HL-60 (cell line): ENCODE data around the gene KRTAP2-1.

Experiments
- DNase-seq, 2 experiments: peaks; one replicate each; pipeline ENCODE4 v3.0.0-alpha.2; 2010 to 2020; ENCODE audit warnings: low read depth in 1 of 2, low spot score in 1 of 2
- H3K27ac ChIP-seq: fragments of 250-450 bp; sonication (Bioruptor Pico); replicated peaks from 2 replicates; pipeline ENCODE4 v1.5.1; 2020; ENCODE audit warnings: mild to moderate bottlenecking, moderate library complexity
- H3K27me3 ChIP-seq: fragments of 250-450 bp; sonication (Bioruptor Pico); 2 replicates; pipeline ENCODE4 v1.5.1; 2021; ENCODE audit warnings: mild to moderate bottlenecking, moderate library complexity; ENCODE audit not compliant: insufficient read depth, poor library complexity, severe bottlenecking
- H3K4me3 ChIP-seq: replicated peaks from 2 replicates; pipeline ENCODE4 v1.5.1; 2011; ENCODE audit warnings: mild to moderate bottlenecking, control low read depth, low read length; ENCODE audit not compliant: insufficient read depth
- GABPA ChIP-seq: IDR thresholded peaks from 2 replicates; pipeline ENCODE4 v1.6.1; 2012; ENCODE audit warnings: low read depth
- POLR2AphosphoS5 ChIP-seq: IDR thresholded peaks from 2 replicates; pipeline ENCODE4 v1.6.1; 2012; ENCODE audit warnings: low read depth
- SPI1 ChIP-seq: IDR thresholded peaks from 2 replicates; pipeline ENCODE4 v1.6.1; 2012; ENCODE audit warnings: low read depth, mild to moderate bottlenecking, borderline replicate concordance
- TF ChIP-seq, protein P1 (sequence below): IDR thresholded peaks from 2 replicates; pipeline ENCODE4 v1.6.1; 2012; ENCODE audit warnings: low read depth; ENCODE audit not compliant: insufficient replicate concordance
- TF ChIP-seq, protein P2 (sequence below): IDR thresholded peaks from one replicate; pipeline ENCODE4 v1.5.1; 2011; ENCODE audit warnings: low read length, control low read depth, inconsistent platforms; ENCODE audit not compliant: insufficient read depth

The KRTAP2-1 gene

DNA sequence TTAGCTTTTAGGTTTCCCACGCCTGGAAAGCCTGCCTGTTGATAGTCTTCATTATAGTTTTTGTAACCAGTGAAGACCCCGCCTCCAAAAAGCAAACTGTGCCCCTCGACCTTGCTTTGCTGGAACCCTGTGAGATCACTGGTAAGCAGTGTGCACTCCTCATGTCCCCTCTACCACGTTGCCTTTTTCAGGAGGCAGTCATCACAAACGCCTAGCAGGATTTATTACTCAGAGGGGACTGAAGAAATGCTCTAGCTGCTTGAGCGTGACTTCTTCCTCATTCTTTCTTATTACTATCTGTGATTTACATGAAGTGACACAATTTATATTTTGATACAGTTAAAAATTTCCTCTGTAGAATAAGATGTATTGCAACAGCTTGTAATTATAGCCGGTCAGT lies 31.7 kb downstream of the KRTAP2-1 start:
- H3K4me3 ChIP-seq, result no peak overlapping the region
- TF ChIP-seq, protein P1, sequence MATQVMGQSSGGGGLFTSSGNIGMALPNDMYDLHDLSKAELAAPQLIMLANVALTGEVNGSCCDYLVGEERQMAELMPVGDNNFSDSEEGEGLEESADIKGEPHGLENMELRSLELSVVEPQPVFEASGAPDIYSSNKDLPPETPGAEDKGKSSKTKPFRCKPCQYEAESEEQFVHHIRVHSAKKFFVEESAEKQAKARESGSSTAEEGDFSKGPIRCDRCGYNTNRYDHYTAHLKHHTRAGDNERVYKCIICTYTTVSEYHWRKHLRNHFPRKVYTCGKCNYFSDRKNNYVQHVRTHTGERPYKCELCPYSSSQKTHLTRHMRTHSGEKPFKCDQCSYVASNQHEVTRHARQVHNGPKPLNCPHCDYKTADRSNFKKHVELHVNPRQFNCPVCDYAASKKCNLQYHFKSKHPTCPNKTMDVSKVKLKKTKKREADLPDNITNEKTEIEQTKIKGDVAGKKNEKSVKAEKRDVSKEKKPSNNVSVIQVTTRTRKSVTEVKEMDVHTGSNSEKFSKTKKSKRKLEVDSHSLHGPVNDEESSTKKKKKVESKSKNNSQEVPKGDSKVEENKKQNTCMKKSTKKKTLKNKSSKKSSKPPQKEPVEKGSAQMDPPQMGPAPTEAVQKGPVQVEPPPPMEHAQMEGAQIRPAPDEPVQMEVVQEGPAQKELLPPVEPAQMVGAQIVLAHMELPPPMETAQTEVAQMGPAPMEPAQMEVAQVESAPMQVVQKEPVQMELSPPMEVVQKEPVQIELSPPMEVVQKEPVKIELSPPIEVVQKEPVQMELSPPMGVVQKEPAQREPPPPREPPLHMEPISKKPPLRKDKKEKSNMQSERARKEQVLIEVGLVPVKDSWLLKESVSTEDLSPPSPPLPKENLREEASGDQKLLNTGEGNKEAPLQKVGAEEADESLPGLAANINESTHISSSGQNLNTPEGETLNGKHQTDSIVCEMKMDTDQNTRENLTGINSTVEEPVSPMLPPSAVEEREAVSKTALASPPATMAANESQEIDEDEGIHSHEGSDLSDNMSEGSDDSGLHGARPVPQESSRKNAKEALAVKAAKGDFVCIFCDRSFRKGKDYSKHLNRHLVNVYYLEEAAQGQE, result no peak
- no peak for TF ChIP-seq POLR2AphosphoS5
- TF ChIP-seq SPI1, result no peak
- TF ChIP-seq, protein P2, sequence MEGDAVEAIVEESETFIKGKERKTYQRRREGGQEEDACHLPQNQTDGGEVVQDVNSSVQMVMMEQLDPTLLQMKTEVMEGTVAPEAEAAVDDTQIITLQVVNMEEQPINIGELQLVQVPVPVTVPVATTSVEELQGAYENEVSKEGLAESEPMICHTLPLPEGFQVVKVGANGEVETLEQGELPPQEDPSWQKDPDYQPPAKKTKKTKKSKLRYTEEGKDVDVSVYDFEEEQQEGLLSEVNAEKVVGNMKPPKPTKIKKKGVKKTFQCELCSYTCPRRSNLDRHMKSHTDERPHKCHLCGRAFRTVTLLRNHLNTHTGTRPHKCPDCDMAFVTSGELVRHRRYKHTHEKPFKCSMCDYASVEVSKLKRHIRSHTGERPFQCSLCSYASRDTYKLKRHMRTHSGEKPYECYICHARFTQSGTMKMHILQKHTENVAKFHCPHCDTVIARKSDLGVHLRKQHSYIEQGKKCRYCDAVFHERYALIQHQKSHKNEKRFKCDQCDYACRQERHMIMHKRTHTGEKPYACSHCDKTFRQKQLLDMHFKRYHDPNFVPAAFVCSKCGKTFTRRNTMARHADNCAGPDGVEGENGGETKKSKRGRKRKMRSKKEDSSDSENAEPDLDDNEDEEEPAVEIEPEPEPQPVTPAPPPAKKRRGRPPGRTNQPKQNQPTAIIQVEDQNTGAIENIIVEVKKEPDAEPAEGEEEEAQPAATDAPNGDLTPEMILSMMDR, result no peak
- no peak for TF ChIP-seq GABPA
- H3K27ac ChIP-seq, result no peak overlapping the region
- no peaks in the 10 kb centered on the region for H3K27me3 ChIP-seq
- no peak for DNase-seq

DNA sequence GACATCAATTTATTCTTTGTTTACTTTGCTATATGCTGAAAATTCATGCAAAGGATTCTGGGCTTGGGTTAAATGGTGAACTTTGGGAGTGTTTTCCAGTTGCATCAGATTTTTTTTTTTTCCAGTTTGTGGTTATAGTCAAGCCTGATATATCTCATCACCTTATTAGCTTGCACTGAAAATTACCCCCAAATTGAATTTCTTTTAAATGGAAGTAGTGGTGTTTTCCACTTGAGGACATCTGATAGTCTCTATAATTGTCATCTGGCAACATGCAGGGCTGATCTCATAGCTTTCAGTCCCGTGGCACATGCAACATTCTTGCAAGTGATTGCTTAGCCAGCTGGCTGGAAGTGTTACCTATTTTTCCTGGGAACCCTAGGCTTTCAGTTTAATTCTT lies 33.5 kb downstream of the KRTAP2-1 start:
- DNase-seq, result no peak
- H3K27me3 ChIP-seq, result no peaks in the 10 kb centered on the region
- H3K27ac ChIP-seq, result no peak overlapping the region
- no peak overlapping the region for H3K4me3 ChIP-seq
- no peak for TF ChIP-seq GABPA
- TF ChIP-seq, protein P2, result no peak
- TF ChIP-seq, protein P1, result no peak
- TF ChIP-seq POLR2AphosphoS5, result no peak
- TF ChIP-seq SPI1, result no peak

DNA sequence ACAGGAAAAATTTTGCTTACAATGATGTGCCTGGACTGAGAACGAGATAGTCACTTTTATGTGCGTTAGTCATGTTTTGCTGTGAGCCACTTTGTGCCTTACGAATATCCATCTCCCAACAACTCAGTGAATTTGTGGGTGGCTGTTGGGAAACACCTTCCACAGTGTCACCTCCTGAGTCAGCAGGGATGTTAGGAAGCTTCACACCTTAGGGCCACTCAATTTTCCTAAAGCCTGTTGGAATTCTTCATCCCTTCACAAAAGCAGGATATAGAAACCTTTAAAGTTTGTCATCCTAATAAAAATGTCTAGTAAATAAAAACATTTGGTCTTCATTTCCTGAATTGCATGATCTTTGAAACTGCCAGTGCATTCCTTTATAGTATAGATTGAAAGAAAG lies 33.9 kb downstream of the KRTAP2-1 start:
- no peak overlapping the region for H3K4me3 ChIP-seq
- H3K27me3 ChIP-seq, result no peaks in the 10 kb centered on the region
- DNase-seq, result no peak
- TF ChIP-seq GABPA (no peak), SPI1 (no peak)
- TF ChIP-seq, protein P1, result no peak
- TF ChIP-seq, protein P2, result no peak
- no peak overlapping the region for H3K27ac ChIP-seq
